Esophagus muscularis mucosa (tissue), 4 donors: ENCODE measurements around the gene ZNF440. TPM values are rescaled to one million over a fixed set of nuclear protein-coding genes. Genes with fewer than 3 reads are reported as not detected.
"Not testable (repeated sequence)": the region's sequence is repeated elsewhere in the genome, so short reads cannot be mapped to it uniquely, and the experiment has no call there.

Experiments used
- DNase-seq: peaks from one replicate; pipeline ENCODE4 v3.0.0-alpha.2; 2017; ENCODE audit errors: extremely low spot score
- H3K27ac ChIP-seq, 4 donors: fragments of 200-600 bp; sonication (generic); replicated peaks in 1 of 4; 1 replicate in 3 of 4; 2 replicates in 1 of 4; pipeline ENCODE4 v1.5.1; 2016 to 2019; ENCODE audit warnings: mild to moderate bottlenecking in 1 of 4
- H3K27me3 ChIP-seq, 4 donors: fragments of 200-600 bp; sonication (generic); one replicate each; pipeline versions ENCODE4 v1.5.1 to v1.6.0; 2016 to 2019
- H3K36me3 ChIP-seq, 4 donors: fragments of 200-600 bp; sonication (generic); one replicate each; pipeline ENCODE4 v1.5.1; 2016 to 2019
- H3K4me1 ChIP-seq, 4 donors: fragments of 200-600 bp; sonication (generic); one replicate each; pipeline ENCODE4 v1.5.1; 2016 to 2019
- H3K4me3 ChIP-seq, 4 donors: fragments of 200-600 bp; sonication (generic); 1 replicate in 2 of 4; 2 replicates in 2 of 4; pipeline ENCODE4 v1.5.1; 2016 to 2019; ENCODE audit warnings: mild to moderate bottlenecking in 4 of 4, moderate library complexity in 1 of 4
- H3K9me3 ChIP-seq, 4 donors: fragments of 200-600 bp; sonication (generic); 1 replicate in 3 of 4; 2 replicates in 1 of 4; pipeline ENCODE4 v1.5.1; 2016 to 2019
- CTCF ChIP-seq, 3 experiments: fragments of 200-600 bp in 2 of 3; fragments of 450-650 bp in 1 of 3; sonication (generic) in 2 of 3; IDR thresholded peaks; one replicate each; pipeline ENCODE4 v1.5.1; 2017 to 2019; ENCODE audit warnings: antibody characterized with exemption in 3 of 3, mild to moderate bottlenecking in 2 of 3, moderate library complexity in 1 of 3
- EP300 ChIP-seq: sonication (generic); formaldehyde crosslinking; IDR thresholded peaks from one replicate; pipeline ENCODE4 v1.6.1; 2017; ENCODE audit warnings: antibody characterized with exemption
- POLR2A ChIP-seq: fragments of 450-650 bp; IDR thresholded peaks from one replicate; pipeline ENCODE4 v1.6.1; 2017; ENCODE audit warnings: antibody characterized with exemption, moderate library complexity, mild to moderate bottlenecking, low read depth
- POLR2AphosphoS5 ChIP-seq, 2 donors: sonication (generic); formaldehyde crosslinking; IDR thresholded peaks; one replicate each; pipeline ENCODE4 v1.6.1; 2017; ENCODE audit warnings: antibody characterized with exemption in 2 of 2
- WGBS: methylation state at CpG from one replicate; pipeline ENCODE4 v1.1.5; 2018; 5-methylcytosine and 5-hydroxymethylcytosine counted together
- intact Hi-C: fragments of 100-400 bp; cut with DNase I; formaldehyde crosslinking; loops from one replicate; pipeline ENCODE4 v1.15.1; 2023
- total RNA-seq, 4 donors: library from RNA; depleted of rRNA; stranded (reverse); fragments of >200 nt; gene quantifications; one replicate each; pipeline versions ENCODE4 v1.1.0 to v1.2.1, GENCODE V29; 2016

The ZNF440 gene
- total RNA-seq, 4 donors from 2014 or later, result 5.5 to 6.9 (median 6.3) TPM

GRCh38 chr19:11843722-11844121 is 29.6 kb downstream of the ZNF440 start:
- WGBS, result 44% methylated on average over 2 of the region's 2 CpGs
- H3K4me3 ChIP-seq, result no peak overlapping the region
- H3K36me3 ChIP-seq, result no peaks in the 10 kb centered on the region
- no peak for DNase-seq
- peaks cover 5 to 8% (median 7%) of the 10 kb centered on the region in 4 donors for H3K4me1 ChIP-seq
- no peak for TF ChIP-seq CTCF (IDR thresholded peaks at IDR 0.05)
- TF ChIP-seq POLR2A, result no peak
- TF ChIP-seq POLR2AphosphoS5 (IDR thresholded peaks at IDR 0.05), result no peak
- TF ChIP-seq EP300, result no peak
- H3K9me3 ChIP-seq, result no peaks in the 10 kb centered on the region
- intact Hi-C loops, result no loop called here
- no peak overlapping the region for H3K27ac ChIP-seq
- no peaks in the 10 kb centered on the region for H3K27me3 ChIP-seq

- peaks cover 15 to 25% (median 22%) of the 10 kb centered on the region in 4 donors for H3K4me1 ChIP-seq
- H3K9me3 ChIP-seq, H3K36me3 ChIP-seq, H3K27me3 ChIP-seq, intact Hi-C loops, DNase-seq, H3K4me3 ChIP-seq: not testable (repeated sequence)
- 59% methylated on average over 6 of the region's 6 CpGs for WGBS
- H3K27ac ChIP-seq, result peak overlapping the region in 1 of 4 donors; percentile 87
These were observed 33.5 kb downstream of the ZNF440 start for GRCh38 chr19:11847615-11848014.

- WGBS, result 31% methylated on average over 11 of the region's 11 CpGs
- TF ChIP-seq EP300 (no peak), POLR2A (no peak), CTCF (IDR thresholded peaks at IDR 0.05) (no peak), POLR2AphosphoS5 (IDR thresholded peaks at IDR 0.05) (no peak)
- intact Hi-C loops, result no loop called here
- peak overlapping the region; percentile 70 to 83 (median 76) for H3K4me3 ChIP-seq
- DNase-seq, result no peak
- H3K27ac ChIP-seq, result peak overlapping the region; percentile 72 to 87 (median 76)
- no peaks in the 10 kb centered on the region for H3K27me3 ChIP-seq
- H3K4me1 ChIP-seq, result peaks cover 15 to 25% (median 22%) of the 10 kb centered on the region in 4 donors
- H3K9me3 ChIP-seq, result no peaks in the 10 kb centered on the region
- no peaks in the 10 kb centered on the region for H3K36me3 ChIP-seq
These were observed 34.1 kb downstream of the ZNF440 start for GRCh38 chr19:11848200-11848593.

- DNase-seq, result peak; percentile 98
- intact Hi-C loops, result no loop called here
- H3K4me3 ChIP-seq, result peak within 1 kb of the TSS; percentile 70 to 83 (median 76)
- TF ChIP-seq EP300 (no peak), CTCF (IDR thresholded peaks at IDR 0.05) (no peak), POLR2AphosphoS5 (IDR thresholded peaks at IDR 0.05) (peak; percentile 78 to 83)
- no peaks in the 10 kb centered on the region for H3K27me3 ChIP-seq
- H3K27ac ChIP-seq, result peak within 1 kb of the TSS; percentile 72 to 87 (median 76)
- H3K4me1 ChIP-seq, result peaks cover 15 to 25% (median 22%) of the 10 kb centered on the region in 4 donors
- WGBS, result under 1% methylated on average over 41 of the region's 59 CpGs
- no peaks in the 10 kb centered on the region for H3K9me3 ChIP-seq
- peaks cover 0 to 6% (median 0%) of the 10 kb centered on the region in 4 donors for H3K36me3 ChIP-seq
These were observed 34.8 kb downstream of the ZNF440 start, which contains the start of gene ZNF439 for GRCh38 chr19:11848594-11849469. Gene ZNF439, plus strand, starts transcription at chr19:11848726. Its CDS starts 142 bp downstream, at chr19:11848868.

- H3K27ac ChIP-seq, H3K4me3 ChIP-seq, DNase-seq, intact Hi-C loops, H3K9me3 ChIP-seq, H3K27me3 ChIP-seq: not testable (repeated sequence)
- H3K4me1 ChIP-seq, result peaks cover 15 to 25% (median 22%) of the 10 kb centered on the region in 4 donors
- WGBS, result 95% methylated on average over 4 of the region's 4 CpGs
- H3K36me3 ChIP-seq, result peaks cover 0 to 13% (median 0%) of the 10 kb centered on the region in 4 donors
These were observed 36.2 kb downstream of the ZNF440 start for GRCh38 chr19:11850289-11850688.
